SK-N-SH treated with all-trans-retinoic acid at 6 μM for 48 hours (cell line): Measurements from ENCODE around the gene DNM2.

Source experiments
- GLIS3 ChIP-seq: fragments of 250-450 bp; sonication (Bioruptor Pico); IDR thresholded peaks from 2 replicates; pipeline ENCODE4 v1.5.0; 2020; ENCODE audit warnings: mild to moderate bottlenecking, moderate library complexity
- OSR1 ChIP-seq: fragments of 250-450 bp; sonication (Bioruptor Pico); IDR thresholded peaks from 2 replicates; pipeline ENCODE4 v1.8.0; 2022; ENCODE audit warnings: moderate library complexity, mild to moderate bottlenecking, inconsistent platforms
- PATZ1 ChIP-seq: fragments of 250-450 bp; sonication (Bioruptor Pico); IDR thresholded peaks from 2 replicates; pipeline ENCODE4 v1.8.0; 2020; ENCODE audit warnings: mild to moderate bottlenecking, moderate library complexity, borderline replicate concordance
- SNAI2 ChIP-seq: fragments of 250-450 bp; sonication (Bioruptor Pico); IDR thresholded peaks from 2 replicates; pipeline ENCODE4 v1.5.0; 2020; ENCODE audit warnings: mild to moderate bottlenecking, moderate library complexity
- ZFP3 ChIP-seq: fragments of 250-450 bp; sonication (Bioruptor Pico); IDR thresholded peaks from 2 replicates; pipeline ENCODE4 v1.5.0; 2020; ENCODE audit warnings: mild to moderate bottlenecking, moderate library complexity
- ZNF70 ChIP-seq: fragments of 450-650 bp; formaldehyde crosslinking; IDR thresholded peaks from 2 replicates; pipeline ENCODE4 v1.5.0; 2020; ENCODE audit warnings: mild to moderate bottlenecking, moderate library complexity
- TF ChIP-seq, protein P1 (sequence below): fragments of 250-450 bp; sonication (Bioruptor Pico); IDR thresholded peaks from 2 replicates; pipeline ENCODE4 v1.5.1; 2021; ENCODE audit warnings: mild to moderate bottlenecking, moderate library complexity

- TF ChIP-seq ZFP3 (no peak), OSR1 (CRISPR knock-in tag) (no peak), SNAI2 (CRISPR knock-in tag) (no peak), ZNF70 (CRISPR knock-in tag) (no peak), PATZ1 (CRISPR knock-in tag) (no peak), GLIS3 (CRISPR knock-in tag) (no peak)
- TF ChIP-seq, protein P1, sequence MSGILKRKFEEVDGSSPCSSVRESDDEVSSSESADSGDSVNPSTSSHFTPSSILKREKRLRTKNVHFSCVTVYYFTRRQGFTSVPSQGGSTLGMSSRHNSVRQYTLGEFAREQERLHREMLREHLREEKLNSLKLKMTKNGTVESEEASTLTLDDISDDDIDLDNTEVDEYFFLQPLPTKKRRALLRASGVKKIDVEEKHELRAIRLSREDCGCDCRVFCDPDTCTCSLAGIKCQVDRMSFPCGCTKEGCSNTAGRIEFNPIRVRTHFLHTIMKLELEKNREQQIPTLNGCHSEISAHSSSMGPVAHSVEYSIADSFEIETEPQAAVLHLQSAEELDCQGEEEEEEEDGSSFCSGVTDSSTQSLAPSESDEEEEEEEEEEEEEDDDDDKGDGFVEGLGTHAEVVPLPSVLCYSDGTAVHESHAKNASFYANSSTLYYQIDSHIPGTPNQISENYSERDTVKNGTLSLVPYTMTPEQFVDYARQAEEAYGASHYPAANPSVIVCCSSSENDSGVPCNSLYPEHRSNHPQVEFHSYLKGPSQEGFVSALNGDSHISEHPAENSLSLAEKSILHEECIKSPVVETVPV (CRISPR knock-in tag), result no peak
Observed at GRCh38 chr19:10803252-10803651, 85.4 kb downstream of the DNM2 start.
